Small intestine (tissue), 7 donors: ENCODE measurements around the gene LSM11. TPM values are rescaled to one million over a fixed set of nuclear protein-coding genes. Genes with fewer than 3 reads are reported as not detected.

Source experiments
- DNase-seq, 2 donors: peaks; one replicate each; pipeline versions ENCODE4 v3.0.0 to v3.0.0-alpha.2; 2013
- FAIRE-seq: peaks from 2 replicates; lab custom pipeline; 2012; peaks lifted over from hg19 to GRCh38; lab: Jason Lieb, UNC
- H3K27ac ChIP-seq, 3 donors: one replicate each; pipeline ENCODE4 v1.5.1; 2013; ENCODE audit warnings: low read length in 2 of 3, mild to moderate bottlenecking in 2 of 3, control low read depth in 1 of 3, inconsistent platforms in 1 of 3, low read depth in 1 of 3, moderate library complexity in 1 of 3
- H3K27me3 ChIP-seq, 3 donors: one replicate each; pipeline ENCODE4 v1.6.1; 2013; ENCODE audit warnings: low read length in 3 of 3, inconsistent platforms in 1 of 3; ENCODE audit not compliant: control insufficient read depth in 3 of 3, insufficient read depth in 3 of 3
- H3K36me3 ChIP-seq, 3 donors: one replicate each; pipeline ENCODE4 v1.6.1; 2013; ENCODE audit warnings: low read length in 3 of 3, inconsistent platforms in 1 of 3, low read depth in 1 of 3, mild to moderate bottlenecking in 1 of 3, moderate library complexity in 1 of 3; ENCODE audit not compliant: control insufficient read depth in 3 of 3, insufficient read depth in 2 of 3
- H3K4me1 ChIP-seq, 3 donors: one replicate each; pipeline ENCODE4 v1.6.1; 2013; ENCODE audit warnings: low read length in 2 of 3, inconsistent platforms in 1 of 3, low read depth in 1 of 3, mild to moderate bottlenecking in 1 of 3, moderate library complexity in 1 of 3; ENCODE audit not compliant: control insufficient read depth in 3 of 3, insufficient read depth in 2 of 3
- H3K4me3 ChIP-seq, 3 donors: one replicate each; pipeline ENCODE4 v1.5.1; 2013; ENCODE audit warnings: low read length in 3 of 3, control low read depth in 1 of 3, inconsistent platforms in 1 of 3, low read depth in 1 of 3, mild to moderate bottlenecking in 1 of 3, moderate library complexity in 1 of 3
- H3K9me3 ChIP-seq, 2 donors: one replicate each; pipeline ENCODE4 v1.6.1; 2013; ENCODE audit warnings: low read depth in 1 of 2, low read length in 1 of 2; ENCODE audit not compliant: control insufficient read depth in 2 of 2, insufficient read depth in 1 of 2
- WGBS, 3 donors: extraction: QIAGEN DNeasy Blood & Tissue Kit; methylation state at CpG; one replicate each; pipeline ENCODE4 v1.1.7; 2013; 5-methylcytosine and 5-hydroxymethylcytosine counted together
- polyA plus RNA-seq, 4 donors: library from polyadenylated mRNA; stranded (reverse) in 3 of 4; unstranded in 1 of 4; fragments of 200-250 nt in 3 of 4; fragments of 120-200 nt in 1 of 4; gene quantifications; one replicate each; pipeline versions ENCODE4 v1.2.1 to v1.2.3, GENCODE V29; 2013
- donor health status: healthy with polysubstance abuse.
- donor health status: control.
- donor health status: control.
- donor health status: Bipolar disorder and iron deficiency.
- donor health status: healthy.

The LSM11 gene
- polyA plus RNA-seq, 4 donors, result 1.4 to 7.5 (median 2.1) TPM

DNA sequence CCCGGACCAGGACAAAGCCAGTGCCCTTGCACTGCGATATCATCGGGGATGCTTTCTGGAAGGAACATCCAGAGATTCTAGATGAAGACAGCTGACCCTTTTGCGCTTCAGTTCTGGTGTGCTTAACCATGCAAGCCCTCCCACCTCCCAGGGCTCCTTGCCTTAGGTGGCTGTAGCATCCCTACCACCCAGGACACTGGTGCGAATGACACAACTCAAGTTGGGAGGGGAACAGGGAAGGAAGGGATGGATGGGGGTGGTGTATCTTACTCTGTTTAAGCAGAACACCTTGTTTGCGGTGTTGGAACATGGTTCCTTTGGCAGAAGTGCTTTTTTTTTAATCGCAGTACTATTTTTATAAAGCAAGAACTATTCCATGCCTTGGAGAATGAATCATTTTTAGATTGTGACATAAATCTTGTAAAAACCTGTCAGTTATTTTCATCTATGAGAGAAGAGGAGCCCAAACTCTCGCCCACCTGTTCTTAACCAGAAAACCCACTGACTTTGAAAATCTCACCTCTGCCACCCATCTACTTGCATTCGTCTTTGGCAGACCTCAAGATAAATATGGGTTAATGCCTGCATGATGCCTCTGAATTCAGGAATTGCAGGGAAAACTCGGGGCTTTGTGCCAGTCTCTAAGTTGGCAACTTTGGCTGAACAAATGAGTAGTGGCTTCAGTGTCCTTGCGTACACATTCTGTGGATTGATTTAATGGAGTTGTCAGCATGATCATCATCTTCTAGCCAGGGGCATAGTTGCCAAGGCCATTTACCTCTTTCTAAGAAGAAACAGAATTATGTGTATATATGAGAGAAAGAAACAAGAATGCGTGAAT is 3.9 kb upstream of the LSM11 start:
- no peak for FAIRE-seq

DNA sequence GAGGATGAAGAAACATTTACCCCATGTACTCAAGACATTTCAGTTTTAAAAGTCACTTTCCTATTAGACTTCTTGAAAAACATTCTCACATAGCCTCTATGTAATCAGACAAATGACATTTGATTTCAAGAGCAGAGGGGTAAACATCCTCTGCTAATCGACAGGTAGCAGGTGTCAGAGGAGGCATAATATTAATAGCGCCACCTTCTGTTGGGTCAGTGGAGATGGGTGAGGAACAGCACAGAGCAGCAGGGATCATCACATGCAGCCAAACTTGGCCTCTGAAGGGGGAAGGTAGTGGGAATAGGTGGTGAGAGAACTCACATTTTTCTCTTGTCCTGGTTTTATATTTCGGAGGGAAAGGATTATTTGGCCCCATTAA is 3.3 kb upstream of the LSM11 start:
- no peak for FAIRE-seq
- H3K36me3 ChIP-seq, result peaks cover 2 to 21% (median 5%) of the 10 kb centered on the region in 3 donors

More for the DNA sequence above, 3.9 kb upstream of the LSM11 start:
- Histone ChIP-seq H3K4me1 (peaks cover 0 to 4% (median 0%) of the 10 kb centered on the region in 3 donors), H3K9me3 (no peaks in the 10 kb centered on the region), H3K4me3 (no peak overlapping the region), H3K27me3 (no peaks in the 10 kb centered on the region), H3K36me3 (peaks cover 2 to 26% (median 5%) of the 10 kb centered on the region in 3 donors), H3K27ac (no peak overlapping the region)
- no peak for DNase-seq
- 84 to 87% (median 86%) methylated on average over 12 of the region's 12 CpGs for WGBS, 3 donors

DNA sequence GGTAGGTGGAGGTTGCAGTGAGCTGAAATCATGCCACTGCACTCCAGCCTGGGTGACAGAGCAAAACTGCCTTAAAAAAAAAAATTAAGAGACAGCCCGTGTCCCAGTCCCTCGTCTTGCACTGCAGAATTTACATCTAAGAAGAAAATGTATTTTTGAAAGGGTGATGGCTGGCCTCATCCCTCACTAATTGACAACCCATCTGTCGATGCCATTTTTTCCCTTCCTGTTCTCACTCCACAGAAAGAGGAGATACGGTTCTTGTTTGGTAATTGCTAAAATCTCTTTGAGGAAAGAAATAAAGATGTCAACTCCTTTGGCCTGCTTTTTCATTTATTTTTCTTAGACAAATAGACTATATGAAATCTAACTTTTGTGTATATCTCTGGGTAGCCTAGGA is 2.4 kb upstream of the LSM11 start:
- no peak overlapping the region for H3K27ac ChIP-seq
- H3K4me3 ChIP-seq, result no peak overlapping the region
- WGBS, 3 donors, result 73 to 86% (median 81%) methylated on average over 4 of the region's 4 CpGs
- FAIRE-seq, result no peak
- H3K4me1 ChIP-seq, result peaks cover 0 to 9% (median 0%) of the 10 kb centered on the region in 3 donors
- H3K36me3 ChIP-seq, result peaks cover 2 to 19% (median 5%) of the 10 kb centered on the region in 3 donors
- no peak for DNase-seq
- H3K27me3 ChIP-seq, result no peaks in the 10 kb centered on the region
- no peaks in the 10 kb centered on the region for H3K9me3 ChIP-seq

More for the DNA sequence above, 3.3 kb upstream of the LSM11 start:
- H3K9me3 ChIP-seq, result no peaks in the 10 kb centered on the region
- WGBS, 3 donors, result 49 to 50% (median 49%) methylated on average over 3 of the region's 3 CpGs
- H3K27me3 ChIP-seq, result no peaks in the 10 kb centered on the region
- H3K4me3 ChIP-seq, result no peak overlapping the region
- H3K27ac ChIP-seq, result no peak overlapping the region
- peaks cover 0 to 9% (median 0%) of the 10 kb centered on the region in 3 donors for H3K4me1 ChIP-seq
- DNase-seq, result peak; percentile 26 to 46

DNA sequence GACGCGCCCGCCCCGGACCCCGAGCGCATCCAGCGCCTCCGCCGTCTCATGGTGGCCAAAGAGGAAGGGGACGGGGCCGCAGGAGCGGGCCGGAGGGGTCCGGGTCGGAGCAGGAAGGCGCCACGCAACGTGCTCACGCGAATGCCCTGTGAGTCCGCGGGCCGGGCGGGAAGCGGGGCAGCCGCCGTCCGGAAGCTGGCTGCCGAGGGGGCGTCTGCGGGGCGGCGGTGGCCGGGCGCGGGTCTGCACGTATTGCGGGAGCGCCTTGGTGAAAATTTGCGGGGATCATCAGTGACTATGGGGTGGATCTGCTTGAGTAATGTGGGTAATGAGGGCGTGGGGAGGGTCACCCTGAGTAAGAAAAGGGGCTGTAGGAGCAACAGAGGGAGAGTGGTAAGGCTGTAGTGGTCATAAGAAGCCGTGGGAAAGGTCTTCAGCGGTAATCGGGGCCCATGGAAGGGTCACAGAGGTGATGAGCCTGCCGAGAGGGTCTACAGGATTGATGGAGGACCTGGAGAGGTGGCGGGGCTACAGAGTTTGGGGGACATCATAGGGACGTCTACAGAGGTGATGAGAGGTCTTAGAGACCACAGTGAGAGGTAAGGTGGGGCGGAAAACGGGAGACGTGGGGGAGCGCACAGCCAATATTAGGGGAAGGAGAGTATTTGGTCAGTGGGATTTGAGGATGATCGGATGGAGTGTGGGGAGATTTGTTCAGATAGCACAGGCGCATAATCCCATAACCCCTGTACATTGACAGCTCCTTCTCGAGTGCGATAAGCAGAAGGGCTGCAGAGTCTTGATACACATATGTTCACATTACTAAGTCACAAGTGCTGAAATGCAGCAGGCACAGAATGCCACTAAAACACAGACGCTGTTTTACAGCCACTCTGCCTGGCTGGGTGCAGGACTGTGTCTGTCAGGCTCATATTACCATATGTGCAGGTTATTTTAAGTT is 819 bp downstream of the LSM11 start:
- Histone ChIP-seq H3K27ac (no peak overlapping the region), H3K4me3 (peak overlapping the region; percentile 72 to 92 (median 86)), H3K9me3 (no peaks in the 10 kb centered on the region), H3K36me3 (peaks cover under 1 to 2% (median 2%) of the 10 kb centered on the region in 3 donors), H3K4me1 (peaks cover 0 to 9% (median 0%) of the 10 kb centered on the region in 3 donors), H3K27me3 (no peaks in the 10 kb centered on the region)
- 2 to 5% (median 4%) methylated on average over 54 to 56 of the region's 56 CpGs for WGBS, 3 donors
- FAIRE-seq, result no peak
- DNase-seq, result peak; percentile 22 to 51

DNA sequence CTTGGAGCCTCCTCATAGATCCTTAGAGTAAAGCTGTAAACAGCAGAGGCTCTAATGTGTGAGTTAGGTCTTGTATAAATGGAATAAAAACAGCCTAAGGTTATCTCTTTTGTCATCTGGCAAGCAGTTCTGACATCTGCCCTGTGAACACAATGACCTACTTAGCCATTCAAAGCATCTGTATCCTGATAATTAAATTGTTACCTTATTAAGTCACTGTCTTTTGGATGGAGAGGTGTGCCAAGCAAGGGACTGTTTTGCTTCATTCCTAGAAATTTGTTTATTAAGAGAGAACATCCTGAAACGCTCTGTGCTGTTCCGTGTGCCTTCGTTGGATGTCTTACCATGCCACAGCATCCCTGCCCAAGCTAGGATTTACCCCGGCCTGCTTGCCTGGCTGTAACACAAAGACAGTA is 1.5 kb downstream of the LSM11 start:
- Histone ChIP-seq H3K4me3 (peak overlapping the region in 1 of 3 donors; percentile 72), H3K4me1 (peaks cover 0 to 9% (median 0%) of the 10 kb centered on the region in 3 donors), H3K27me3 (no peaks in the 10 kb centered on the region), H3K9me3 (no peaks in the 10 kb centered on the region), H3K27ac (no peak overlapping the region), H3K36me3 (no peaks in the 10 kb centered on the region)
- FAIRE-seq, result no peak
- WGBS, 3 donors, result 81 to 89% (median 89%) methylated on average over 4 of the region's 4 CpGs
- DNase-seq, result no peak

DNA sequence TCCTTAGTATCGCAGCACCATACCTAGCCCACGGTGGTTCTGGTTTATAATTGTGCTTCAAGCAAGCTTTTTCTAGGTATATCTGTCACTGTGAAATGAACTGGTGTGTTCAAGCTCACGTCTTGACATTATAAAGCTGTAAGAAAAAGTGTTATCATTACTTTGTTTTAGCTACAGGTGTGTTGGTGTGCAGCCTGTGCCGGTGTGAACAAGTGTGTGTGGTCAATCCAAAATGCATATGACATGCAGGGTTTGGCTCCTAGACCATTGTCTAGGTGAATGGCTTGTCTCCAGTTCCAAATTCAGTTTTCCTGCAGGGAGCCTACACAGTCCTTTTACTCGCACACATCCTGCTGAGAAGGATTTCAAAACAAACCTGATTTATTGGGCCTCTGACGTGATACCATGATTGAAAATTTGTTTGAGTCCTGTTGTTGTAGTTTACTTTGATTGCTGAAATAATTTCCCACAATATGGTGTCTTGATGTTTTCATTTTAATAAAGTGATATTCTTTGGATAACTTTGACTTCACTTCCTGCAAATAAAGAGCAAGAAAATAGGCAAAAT is 3.7 kb downstream of the LSM11 start:
- WGBS, 3 donors, result 87 to 91% (median 89%) methylated on average over 6 of the region's 6 CpGs
- Histone ChIP-seq H3K27me3 (no peaks in the 10 kb centered on the region), H3K27ac (no peak overlapping the region), H3K4me1 (peaks cover 0 to 14% (median 3%) of the 10 kb centered on the region in 3 donors), H3K9me3 (no peaks in the 10 kb centered on the region), H3K4me3 (no peak overlapping the region), H3K36me3 (peaks cover 0 to 3% (median 0%) of the 10 kb centered on the region in 3 donors)
- FAIRE-seq, result no peak
- DNase-seq, result no peak

DNA sequence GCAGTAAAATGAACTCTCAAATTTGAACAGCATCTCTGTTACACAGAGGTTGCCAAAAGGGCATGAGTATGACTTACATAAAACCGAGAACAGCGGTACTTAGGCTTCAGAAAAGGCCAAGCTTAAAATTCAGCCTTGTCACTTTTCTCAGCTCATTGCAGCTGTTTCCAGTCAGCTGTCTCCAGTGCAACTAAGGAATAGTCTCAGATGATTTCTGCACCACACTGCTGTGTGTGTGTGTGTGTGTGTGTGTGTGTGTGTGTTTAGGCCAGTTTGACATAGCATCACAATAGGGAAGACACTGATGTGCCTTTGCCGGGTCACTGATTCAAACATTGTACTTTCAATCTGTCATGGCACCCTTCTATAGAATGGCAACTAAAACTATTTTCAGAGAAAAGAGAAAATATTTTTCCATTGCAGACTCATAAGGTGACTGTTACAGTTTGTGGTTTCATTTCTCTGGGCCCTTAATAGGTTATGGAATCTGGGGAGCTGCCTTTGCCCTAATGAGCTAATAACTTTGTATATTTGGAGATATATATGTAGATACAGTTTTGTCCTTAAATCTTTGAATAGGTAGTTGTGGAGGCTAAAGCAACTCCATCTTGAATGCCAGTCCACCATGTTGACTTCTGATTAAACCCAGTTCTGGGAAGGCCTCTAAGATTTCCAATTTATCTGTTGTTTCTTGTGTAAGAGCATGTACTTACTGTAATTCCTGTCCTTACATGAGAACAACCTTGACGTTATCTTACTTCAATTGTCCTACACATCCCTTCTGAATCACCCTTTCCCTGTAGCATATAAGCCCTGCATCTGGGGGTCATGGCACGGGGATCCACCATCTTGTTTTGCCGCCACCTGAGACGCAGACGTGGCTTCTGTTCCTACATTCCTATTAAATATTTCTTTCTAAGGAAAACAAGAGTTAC is 4.5 kb downstream of the LSM11 start:
- 92 to 95% (median 95%) methylated on average over 8 of the region's 8 CpGs for WGBS, 3 donors
- Histone ChIP-seq H3K27ac (no peak overlapping the region), H3K36me3 (peaks cover 0 to 6% (median 0%) of the 10 kb centered on the region in 3 donors), H3K27me3 (no peaks in the 10 kb centered on the region), H3K9me3 (no peaks in the 10 kb centered on the region), H3K4me1 (peaks cover 0 to 13% (median 3%) of the 10 kb centered on the region in 3 donors), H3K4me3 (no peak overlapping the region)
- FAIRE-seq (no peak), DNase-seq (no peak)
